Ammon's horn (tissue), 1 donor: Measurements from ENCODE around the gene CD207.
"Not testable (repeated sequence)": the region's sequence is repeated elsewhere in the genome, so short reads cannot be mapped to it uniquely, and the experiment has no call there.

Source experiments
- DNase-seq: peaks from one replicate; pipeline ENCODE4 v3.0.0-alpha.2; 2016; ENCODE audit warnings: low spot score

The CD207 gene

GRCh38 chr2:70828914-70829824, 6.4 kb downstream of the CD207 start:
- no peak for DNase-seq

GRCh38 chr2:70828115-70828514, 7.5 kb downstream of the CD207 start:
- no peak for DNase-seq

GRCh38 chr2:70827388-70827787, 8.2 kb downstream of the CD207 start:
- no peak for DNase-seq

GRCh38 chr2:70826696-70827350, 8.8 kb downstream of the CD207 start:
- DNase-seq = no peak

GRCh38 chr2:70823249-70823648, 12.4 kb downstream of the CD207 start:
- DNase-seq = no peak

GRCh38 chr2:70822843-70823242, 12.8 kb downstream of the CD207 start:
- no peak for DNase-seq

- no peak for DNase-seq
Observed at GRCh38 chr2:70820499-70820898, 15.1 kb downstream of the CD207 start, which contains the start of gene CLEC4F. Gene CLEC4F, minus strand, starts transcription at chr2:70820599. Its CDS starts 76 bp downstream, at chr2:70820523.

GRCh38 chr2:70817284-70817954, 18.2 kb downstream of the CD207 start:
- no peak for DNase-seq

GRCh38 chr2:70816726-70817125, 18.9 kb downstream of the CD207 start:
- no peak for DNase-seq

- no peak for DNase-seq
Observed at GRCh38 chr2:70808983-70809958, 26.3 kb downstream of the CD207 start.

- DNase-seq = no peak
Observed at GRCh38 chr2:70807828-70808118, 27.8 kb downstream of the CD207 start.

GRCh38 chr2:70807102-70807827, 28.4 kb downstream of the CD207 start:
- no peak for DNase-seq

GRCh38 chr2:70806620-70807019, 29.0 kb downstream of the CD207 start:
- no peak for DNase-seq

GRCh38 chr2:70806013-70806412, 29.6 kb downstream of the CD207 start:
- DNase-seq = no peak

- no peak for DNase-seq
Observed at GRCh38 chr2:70801607-70802263, 33.9 kb downstream of the CD207 start.

- no peak for DNase-seq
Observed at GRCh38 chr2:70799706-70800105, 35.9 kb downstream of the CD207 start.

- not testable (repeated sequence) for DNase-seq
Observed at GRCh38 chr2:70797996-70798395, 37.6 kb downstream of the CD207 start.

- no peak for DNase-seq
Observed at GRCh38 chr2:70797506-70797905, 38.1 kb downstream of the CD207 start.

- no peak for DNase-seq
Observed at GRCh38 chr2:70796262-70796661, 39.4 kb downstream of the CD207 start.
